ENCODE results near the gene LMF1. TPM values are rescaled to one million over a fixed set of nuclear protein-coding genes. Genes with fewer than 3 reads are reported as not detected.

LMF1 gene
- total RNA-seq, 1 donor: 17.4 TPM

GRCh38 chr16:833411-833810 is 137.4 kb downstream of the LMF1 start:
- H3K9me3 ChIP-seq (ENCODE audit: low read depth, low read length): no peaks in the 10 kb centered on the region

GRCh38 chr16:832652-833336 is 138.0 kb downstream of the LMF1 start:
- Histone ChIP-seq H3K4me3 (ENCODE audit: low read length) (no peak overlapping the region), H3K27me3 (ENCODE audit: insufficient read depth, low read length) (no peaks in the 10 kb centered on the region), H3K9me3 (ENCODE audit: low read depth, low read length) (no peaks in the 10 kb centered on the region)

More at GRCh38 chr16:833411-833810, 137.4 kb downstream of the LMF1 start:
- no peak overlapping the region for H3K4me3 ChIP-seq (ENCODE audit: low read length)
- no peaks in the 10 kb centered on the region for H3K4me1 ChIP-seq (ENCODE audit: insufficient read depth, low read length)
- no peaks in the 10 kb centered on the region for H3K27me3 ChIP-seq (ENCODE audit: insufficient read depth, low read length)

GRCh38 chr16:831571-832413 is 139.0 kb downstream of the LMF1 start:
- no peaks in the 10 kb centered on the region for H3K9me3 ChIP-seq (ENCODE audit: low read depth, low read length)
- H3K4me3 ChIP-seq (ENCODE audit: low read length): no peak overlapping the region
- no peaks in the 10 kb centered on the region for H3K4me1 ChIP-seq (ENCODE audit: insufficient read depth, low read length)
- no peaks in the 10 kb centered on the region for H3K27me3 ChIP-seq (ENCODE audit: insufficient read depth, low read length)

More at GRCh38 chr16:832652-833336, 138.0 kb downstream of the LMF1 start:
- H3K4me1 ChIP-seq (ENCODE audit: insufficient read depth, low read length): no peaks in the 10 kb centered on the region

- Histone ChIP-seq H3K27me3 (ENCODE audit: insufficient read depth, low read length) (no peaks in the 10 kb centered on the region), H3K4me3 (ENCODE audit: low read length) (no peak overlapping the region), H3K9me3 (ENCODE audit: low read depth, low read length) (no peaks in the 10 kb centered on the region), H3K4me1 (ENCODE audit: insufficient read depth, low read length) (no peaks in the 10 kb centered on the region)
Measured at GRCh38 chr16:830871-831570, 139.8 kb downstream of the LMF1 start.

- no peaks in the 10 kb centered on the region for H3K9me3 ChIP-seq (ENCODE audit: low read depth, low read length)
- H3K27me3 ChIP-seq (ENCODE audit: insufficient read depth, low read length): no peaks in the 10 kb centered on the region
- no peak overlapping the region for H3K4me3 ChIP-seq (ENCODE audit: low read length)
- no peaks in the 10 kb centered on the region for H3K4me1 ChIP-seq (ENCODE audit: insufficient read depth, low read length)
Measured at GRCh38 chr16:830107-830870, 140.5 kb downstream of the LMF1 start.

GRCh38 chr16:828891-829290 is 141.9 kb downstream of the LMF1 start:
- Histone ChIP-seq H3K9me3 (ENCODE audit: low read depth, low read length) (no peaks in the 10 kb centered on the region), H3K27me3 (ENCODE audit: insufficient read depth, low read length) (no peaks in the 10 kb centered on the region), H3K4me3 (ENCODE audit: low read length) (no peak overlapping the region), H3K4me1 (ENCODE audit: insufficient read depth, low read length) (no peaks in the 10 kb centered on the region)

- Histone ChIP-seq H3K9me3 (ENCODE audit: low read depth, low read length) (no peaks in the 10 kb centered on the region), H3K4me1 (ENCODE audit: insufficient read depth, low read length) (no peaks in the 10 kb centered on the region), H3K4me3 (ENCODE audit: low read length) (no peak overlapping the region), H3K27me3 (ENCODE audit: insufficient read depth, low read length) (no peaks in the 10 kb centered on the region)
Measured at GRCh38 chr16:827513-827912, 143.3 kb downstream of the LMF1 start.

GRCh38 chr16:825341-826061 is 145.3 kb downstream of the LMF1 start:
- H3K9me3 ChIP-seq (ENCODE audit: low read depth, low read length): no peaks in the 10 kb centered on the region
- H3K4me1 ChIP-seq (ENCODE audit: insufficient read depth, low read length): no peaks in the 10 kb centered on the region
- H3K4me3 ChIP-seq (ENCODE audit: low read length): no peak overlapping the region
- no peaks in the 10 kb centered on the region for H3K27me3 ChIP-seq (ENCODE audit: insufficient read depth, low read length)

- Histone ChIP-seq H3K4me1 (ENCODE audit: insufficient read depth, low read length) (peaks cover 4% of the 10 kb centered on the region), H3K4me3 (ENCODE audit: low read length) (no peak overlapping the region), H3K27me3 (ENCODE audit: insufficient read depth, low read length) (peaks cover 3% of the 10 kb centered on the region), H3K9me3 (ENCODE audit: low read depth, low read length) (no peaks in the 10 kb centered on the region)
Measured at GRCh38 chr16:824601-825000, 146.2 kb downstream of the LMF1 start.

GRCh38 chr16:824194-824593 is 146.6 kb downstream of the LMF1 start:
- Histone ChIP-seq H3K4me3 (ENCODE audit: low read length) (no peak overlapping the region), H3K27me3 (ENCODE audit: insufficient read depth, low read length) (peaks cover 7% of the 10 kb centered on the region), H3K4me1 (ENCODE audit: insufficient read depth, low read length) (peaks cover 5% of the 10 kb centered on the region), H3K9me3 (ENCODE audit: low read depth, low read length) (no peaks in the 10 kb centered on the region)

- H3K4me3 ChIP-seq (ENCODE audit: low read length): no peak overlapping the region
- H3K27me3 ChIP-seq (ENCODE audit: insufficient read depth, low read length): peaks cover 17% of the 10 kb centered on the region
- H3K4me1 ChIP-seq (ENCODE audit: insufficient read depth, low read length): peaks cover 5% of the 10 kb centered on the region
- H3K9me3 ChIP-seq (ENCODE audit: low read depth, low read length): no peaks in the 10 kb centered on the region
Measured at GRCh38 chr16:822909-823297, 147.9 kb downstream of the LMF1 start.

GRCh38 chr16:822174-822908 is 148.4 kb downstream of the LMF1 start:
- Histone ChIP-seq H3K4me1 (ENCODE audit: insufficient read depth, low read length) (peaks cover 5% of the 10 kb centered on the region), H3K4me3 (ENCODE audit: low read length) (no peak overlapping the region), H3K9me3 (ENCODE audit: low read depth, low read length) (no peaks in the 10 kb centered on the region), H3K27me3 (ENCODE audit: insufficient read depth, low read length) (peaks cover 17% of the 10 kb centered on the region)

GRCh38 chr16:821751-822150 is 149.0 kb downstream of the LMF1 start:
- Histone ChIP-seq H3K27me3 (ENCODE audit: insufficient read depth, low read length) (peaks cover 19% of the 10 kb centered on the region), H3K9me3 (ENCODE audit: low read depth, low read length) (no peaks in the 10 kb centered on the region), H3K4me3 (ENCODE audit: low read length) (no peak overlapping the region), H3K4me1 (ENCODE audit: insufficient read depth, low read length) (peaks cover 5% of the 10 kb centered on the region)

- H3K27me3 ChIP-seq (ENCODE audit: insufficient read depth, low read length): peaks cover 19% of the 10 kb centered on the region
- no peak overlapping the region for H3K4me3 ChIP-seq (ENCODE audit: low read length)
- H3K4me1 ChIP-seq (ENCODE audit: insufficient read depth, low read length): peaks cover 5% of the 10 kb centered on the region
- no peaks in the 10 kb centered on the region for H3K9me3 ChIP-seq (ENCODE audit: low read depth, low read length)
Measured at GRCh38 chr16:820748-821147, 150.0 kb downstream of the LMF1 start.

All from mononuclear cell (primary cell).